ENCODE results near the gene LRPAP1.
"Not testable (repeated sequence)": the region's sequence is repeated elsewhere in the genome, so short reads cannot be mapped to it uniquely, and the experiment has no call there.

LRPAP1 gene

GRCh38 chr4:3560465-3560864 is 28.2 kb upstream of the LRPAP1 start:
- not testable (repeated sequence) for DNase-seq (ENCODE audit: low read depth in 2 of 2)

GRCh38 chr4:3559381-3560290 is 27.4 kb upstream of the LRPAP1 start:
- not testable (repeated sequence) for DNase-seq (ENCODE audit: low read depth in 2 of 2)

- DNase-seq (ENCODE audit: low read depth in 2 of 2) = not testable (repeated sequence)
These were observed 26.3 kb upstream of the LRPAP1 start for GRCh38 chr4:3558514-3558836.

GRCh38 chr4:3557676-3558513 is 25.7 kb upstream of the LRPAP1 start:
- DNase-seq (ENCODE audit: low read depth in 2 of 2) = not testable (repeated sequence)

GRCh38 chr4:3557088-3557492 is 24.9 kb upstream of the LRPAP1 start:
- not testable (repeated sequence) for DNase-seq (ENCODE audit: low read depth in 2 of 2)

GRCh38 chr4:3556244-3556867 is 24.1 kb upstream of the LRPAP1 start:
- not testable (repeated sequence) for DNase-seq (ENCODE audit: low read depth in 2 of 2)

- not testable (repeated sequence) for DNase-seq (ENCODE audit: low read depth in 2 of 2)
These were observed 23.3 kb upstream of the LRPAP1 start for GRCh38 chr4:3555459-3556070.

- not testable (repeated sequence) for DNase-seq (ENCODE audit: low read depth in 2 of 2)
These were observed 19.1 kb upstream of the LRPAP1 start for GRCh38 chr4:3551366-3551765.

- DNase-seq (ENCODE audit: low read depth in 2 of 2) = not testable (repeated sequence)
These were observed 18.6 kb upstream of the LRPAP1 start for GRCh38 chr4:3550792-3551325.

GRCh38 chr4:3550041-3550440 is 17.8 kb upstream of the LRPAP1 start:
- DNase-seq (ENCODE audit: low read depth in 2 of 2) = not testable (repeated sequence)

GRCh38 chr4:3549694-3550001 is 17.4 kb upstream of the LRPAP1 start:
- DNase-seq (ENCODE audit: low read depth in 2 of 2) = not testable (repeated sequence)

- DNase-seq (ENCODE audit: low read depth in 2 of 2) = not testable (repeated sequence)
These were observed 16.9 kb upstream of the LRPAP1 start for GRCh38 chr4:3548991-3549693.

GRCh38 chr4:3546721-3547120 is 14.5 kb upstream of the LRPAP1 start:
- DNase-seq (ENCODE audit: low read depth in 2 of 2) = not testable (repeated sequence)

- not testable (repeated sequence) for DNase-seq (ENCODE audit: low read depth in 2 of 2)
These were observed 13.1 kb upstream of the LRPAP1 start for GRCh38 chr4:3545351-3545750.

GRCh38 chr4:3544259-3545025 is 12.2 kb upstream of the LRPAP1 start:
- not testable (repeated sequence) for DNase-seq (ENCODE audit: low read depth in 2 of 2)

- DNase-seq (ENCODE audit: low read depth in 2 of 2) = not testable (repeated sequence)
These were observed 11.2 kb upstream of the LRPAP1 start for GRCh38 chr4:3543415-3543814.

- not testable (repeated sequence) for DNase-seq (ENCODE audit: low read depth in 2 of 2)
These were observed 6.7 kb upstream of the LRPAP1 start for GRCh38 chr4:3538906-3539305.

- not testable (repeated sequence) for DNase-seq (ENCODE audit: low read depth in 2 of 2)
These were observed 3.6 kb upstream of the LRPAP1 start for GRCh38 chr4:3535812-3536211.

- no peak for DNase-seq (ENCODE audit: low read depth in 2 of 2)
These were observed 1.2 kb upstream of the LRPAP1 start for GRCh38 chr4:3533423-3533820.

GRCh38 chr4:3532751-3533422 is 665 bp upstream of the LRPAP1 start:
- no peak for DNase-seq (ENCODE audit: low read depth in 2 of 2)
